C4-2B (cell line): Measurements from ENCODE around the gene CDYL.

ENCODE experiments used
- ZFX ChIP-seq: fragments of 450-650 bp; IDR thresholded peaks from 2 replicates; pipeline ENCODE4 v1.6.1; 2017
- TF ChIP-seq, protein P1 (sequence below): fragments of 450-650 bp; conservative IDR thresholded peaks from 2 replicates; pipeline ENCODE4 v1.5.1; 2017; ENCODE audit warnings: mild to moderate bottlenecking

- TF ChIP-seq, protein P1, sequence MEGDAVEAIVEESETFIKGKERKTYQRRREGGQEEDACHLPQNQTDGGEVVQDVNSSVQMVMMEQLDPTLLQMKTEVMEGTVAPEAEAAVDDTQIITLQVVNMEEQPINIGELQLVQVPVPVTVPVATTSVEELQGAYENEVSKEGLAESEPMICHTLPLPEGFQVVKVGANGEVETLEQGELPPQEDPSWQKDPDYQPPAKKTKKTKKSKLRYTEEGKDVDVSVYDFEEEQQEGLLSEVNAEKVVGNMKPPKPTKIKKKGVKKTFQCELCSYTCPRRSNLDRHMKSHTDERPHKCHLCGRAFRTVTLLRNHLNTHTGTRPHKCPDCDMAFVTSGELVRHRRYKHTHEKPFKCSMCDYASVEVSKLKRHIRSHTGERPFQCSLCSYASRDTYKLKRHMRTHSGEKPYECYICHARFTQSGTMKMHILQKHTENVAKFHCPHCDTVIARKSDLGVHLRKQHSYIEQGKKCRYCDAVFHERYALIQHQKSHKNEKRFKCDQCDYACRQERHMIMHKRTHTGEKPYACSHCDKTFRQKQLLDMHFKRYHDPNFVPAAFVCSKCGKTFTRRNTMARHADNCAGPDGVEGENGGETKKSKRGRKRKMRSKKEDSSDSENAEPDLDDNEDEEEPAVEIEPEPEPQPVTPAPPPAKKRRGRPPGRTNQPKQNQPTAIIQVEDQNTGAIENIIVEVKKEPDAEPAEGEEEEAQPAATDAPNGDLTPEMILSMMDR, result no peak
- no peak for TF ChIP-seq ZFX
Measured at GRCh38 chr6:4801491-4802110, 25.4 kb downstream of the CDYL start.
